ENCODE data around the gene UBE2V1. TPM values are rescaled to one million over a fixed set of nuclear protein-coding genes. Genes with fewer than 3 reads are reported as not detected.

UBE2V1 gene
- total RNA-seq, 1 donor from 2014 or later: 79.8 TPM

DNA sequence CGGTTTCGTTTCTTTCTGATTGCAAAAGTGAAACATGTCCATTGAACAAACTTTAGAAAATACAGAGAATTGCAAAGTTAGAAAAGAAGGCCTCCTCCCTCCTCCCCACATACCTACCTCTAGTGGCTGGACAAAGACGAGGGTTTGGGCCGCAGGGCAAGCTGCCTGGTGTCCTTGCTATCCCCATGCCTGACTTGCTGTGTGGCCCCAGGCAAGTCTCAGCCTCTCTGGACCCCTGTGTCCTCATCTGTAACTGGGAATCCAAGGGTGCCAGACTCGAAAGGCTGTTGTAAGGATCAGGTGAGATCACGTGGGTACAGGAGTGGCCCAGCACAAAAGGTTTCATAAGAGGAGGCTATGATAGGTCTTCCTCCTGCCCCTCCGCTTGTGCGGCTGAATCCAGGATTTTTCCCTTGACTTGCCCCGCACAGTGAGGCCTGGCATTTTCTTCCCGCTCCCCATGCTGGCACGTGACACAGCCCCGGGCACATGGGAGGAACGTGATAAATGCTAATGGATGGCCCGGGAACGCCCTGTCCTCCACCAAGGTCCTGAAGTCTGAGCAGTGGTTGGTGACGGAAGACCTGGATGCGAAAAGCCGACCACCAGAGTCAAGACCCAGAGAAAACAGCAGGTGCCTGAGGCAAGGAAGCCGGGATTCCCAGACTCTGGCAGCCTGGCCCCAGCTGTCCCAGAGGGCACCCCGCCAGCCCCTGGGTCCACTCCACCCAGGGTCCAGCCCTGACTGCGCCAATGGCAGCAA lies 55.8 kb downstream of the UBE2V1 start:
- no peaks in the 10 kb centered on the region for H3K36me3 Mint-ChIP-seq (ENCODE audit: low read depth)
- TF ChIP-seq, protein P1, sequence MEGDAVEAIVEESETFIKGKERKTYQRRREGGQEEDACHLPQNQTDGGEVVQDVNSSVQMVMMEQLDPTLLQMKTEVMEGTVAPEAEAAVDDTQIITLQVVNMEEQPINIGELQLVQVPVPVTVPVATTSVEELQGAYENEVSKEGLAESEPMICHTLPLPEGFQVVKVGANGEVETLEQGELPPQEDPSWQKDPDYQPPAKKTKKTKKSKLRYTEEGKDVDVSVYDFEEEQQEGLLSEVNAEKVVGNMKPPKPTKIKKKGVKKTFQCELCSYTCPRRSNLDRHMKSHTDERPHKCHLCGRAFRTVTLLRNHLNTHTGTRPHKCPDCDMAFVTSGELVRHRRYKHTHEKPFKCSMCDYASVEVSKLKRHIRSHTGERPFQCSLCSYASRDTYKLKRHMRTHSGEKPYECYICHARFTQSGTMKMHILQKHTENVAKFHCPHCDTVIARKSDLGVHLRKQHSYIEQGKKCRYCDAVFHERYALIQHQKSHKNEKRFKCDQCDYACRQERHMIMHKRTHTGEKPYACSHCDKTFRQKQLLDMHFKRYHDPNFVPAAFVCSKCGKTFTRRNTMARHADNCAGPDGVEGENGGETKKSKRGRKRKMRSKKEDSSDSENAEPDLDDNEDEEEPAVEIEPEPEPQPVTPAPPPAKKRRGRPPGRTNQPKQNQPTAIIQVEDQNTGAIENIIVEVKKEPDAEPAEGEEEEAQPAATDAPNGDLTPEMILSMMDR (IDR thresholded peaks at IDR 0.05): no peak
- peaks cover 17% of the 10 kb centered on the region for H3K4me1 Mint-ChIP-seq (ENCODE audit: low read depth)
- H3K27ac Mint-ChIP-seq (ENCODE audit: unreplicated experiment): no peak overlapping the region
- no peak overlapping the region for H3K4me3 Mint-ChIP-seq (ENCODE audit: unreplicated experiment)
- no peak for DNase-seq (ENCODE audit: low spot score)
- no peaks in the 10 kb centered on the region for H3K9me3 Mint-ChIP-seq (ENCODE audit: low read depth)
- no peaks in the 10 kb centered on the region for H3K27me3 Mint-ChIP-seq (ENCODE audit: low read depth)

DNA sequence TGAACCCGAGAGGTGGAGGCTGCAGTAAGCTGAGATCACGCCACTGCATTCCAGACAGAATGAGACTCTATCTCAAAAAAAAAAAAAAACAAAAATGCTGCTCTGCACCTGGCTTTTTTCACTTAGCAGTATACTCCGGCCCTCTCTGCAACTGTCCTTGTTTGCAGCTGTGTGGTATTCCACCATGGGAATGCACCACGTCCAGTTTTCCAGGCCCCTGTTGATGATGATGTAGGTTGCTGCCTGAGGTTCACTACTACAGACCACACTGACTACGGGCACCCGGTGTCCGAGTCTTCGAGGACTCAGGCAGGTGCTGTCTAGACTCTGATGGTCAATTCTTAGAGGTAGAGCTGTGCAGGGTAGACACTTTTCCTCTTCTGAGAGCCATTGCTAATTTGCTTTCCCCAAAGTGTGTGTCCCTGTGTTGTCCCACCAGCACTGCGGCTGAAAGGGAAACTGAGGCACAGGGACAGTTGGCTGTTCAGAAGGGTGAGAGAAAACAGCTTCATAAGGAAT lies 56.5 kb downstream of the UBE2V1 start:
- TF ChIP-seq, protein P1 (IDR thresholded peaks at IDR 0.05): no peak
- no peaks in the 10 kb centered on the region for H3K36me3 Mint-ChIP-seq (ENCODE audit: low read depth)
- no peak overlapping the region for H3K27ac Mint-ChIP-seq (ENCODE audit: unreplicated experiment)
- H3K9me3 Mint-ChIP-seq (ENCODE audit: low read depth): no peaks in the 10 kb centered on the region
- H3K27me3 Mint-ChIP-seq (ENCODE audit: low read depth): no peaks in the 10 kb centered on the region
- no peak for DNase-seq (ENCODE audit: low spot score)
- no peak overlapping the region for H3K4me3 Mint-ChIP-seq (ENCODE audit: unreplicated experiment)
- peaks cover 17% of the 10 kb centered on the region for H3K4me1 Mint-ChIP-seq (ENCODE audit: low read depth)

DNA sequence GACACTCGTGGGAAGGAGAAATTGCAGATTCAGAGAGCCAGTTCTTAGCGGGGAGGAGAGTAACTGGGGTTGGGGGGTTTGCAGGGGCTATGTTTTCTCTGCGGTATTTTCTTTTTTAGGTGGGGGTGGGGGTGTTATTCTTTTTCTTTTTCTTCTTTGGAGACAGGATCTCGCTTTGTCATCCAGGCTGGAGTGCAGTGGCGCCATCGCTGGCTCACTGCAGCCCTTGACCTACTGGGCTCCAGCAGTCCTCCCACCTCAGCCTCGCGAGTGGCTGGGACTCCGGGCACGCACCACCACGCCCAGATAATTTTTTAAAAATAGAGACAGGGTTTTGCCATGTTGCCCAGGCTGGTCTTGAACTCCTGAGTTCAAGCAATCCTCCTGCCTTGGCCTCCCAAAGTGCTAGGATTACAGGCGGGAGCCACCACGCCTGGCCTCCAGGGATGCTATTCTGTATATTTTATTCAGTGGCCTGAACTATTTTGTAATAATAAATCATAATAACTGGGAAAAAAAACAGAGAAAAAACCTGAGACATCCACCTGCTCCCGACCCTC lies 57.3 kb downstream of the UBE2V1 start:
- no peaks in the 10 kb centered on the region for H3K36me3 Mint-ChIP-seq (ENCODE audit: low read depth)
- no peaks in the 10 kb centered on the region for H3K9me3 Mint-ChIP-seq (ENCODE audit: low read depth)
- no peak for DNase-seq (ENCODE audit: low spot score)
- H3K27ac Mint-ChIP-seq (ENCODE audit: unreplicated experiment): peak overlapping the region; percentile 45
- TF ChIP-seq, protein P1 (IDR thresholded peaks at IDR 0.05): peak; percentile 8
- no peaks in the 10 kb centered on the region for H3K27me3 Mint-ChIP-seq (ENCODE audit: low read depth)
- H3K4me1 Mint-ChIP-seq (ENCODE audit: low read depth): peaks cover 17% of the 10 kb centered on the region
- H3K4me3 Mint-ChIP-seq (ENCODE audit: unreplicated experiment): peak overlapping the region; percentile 28

DNA sequence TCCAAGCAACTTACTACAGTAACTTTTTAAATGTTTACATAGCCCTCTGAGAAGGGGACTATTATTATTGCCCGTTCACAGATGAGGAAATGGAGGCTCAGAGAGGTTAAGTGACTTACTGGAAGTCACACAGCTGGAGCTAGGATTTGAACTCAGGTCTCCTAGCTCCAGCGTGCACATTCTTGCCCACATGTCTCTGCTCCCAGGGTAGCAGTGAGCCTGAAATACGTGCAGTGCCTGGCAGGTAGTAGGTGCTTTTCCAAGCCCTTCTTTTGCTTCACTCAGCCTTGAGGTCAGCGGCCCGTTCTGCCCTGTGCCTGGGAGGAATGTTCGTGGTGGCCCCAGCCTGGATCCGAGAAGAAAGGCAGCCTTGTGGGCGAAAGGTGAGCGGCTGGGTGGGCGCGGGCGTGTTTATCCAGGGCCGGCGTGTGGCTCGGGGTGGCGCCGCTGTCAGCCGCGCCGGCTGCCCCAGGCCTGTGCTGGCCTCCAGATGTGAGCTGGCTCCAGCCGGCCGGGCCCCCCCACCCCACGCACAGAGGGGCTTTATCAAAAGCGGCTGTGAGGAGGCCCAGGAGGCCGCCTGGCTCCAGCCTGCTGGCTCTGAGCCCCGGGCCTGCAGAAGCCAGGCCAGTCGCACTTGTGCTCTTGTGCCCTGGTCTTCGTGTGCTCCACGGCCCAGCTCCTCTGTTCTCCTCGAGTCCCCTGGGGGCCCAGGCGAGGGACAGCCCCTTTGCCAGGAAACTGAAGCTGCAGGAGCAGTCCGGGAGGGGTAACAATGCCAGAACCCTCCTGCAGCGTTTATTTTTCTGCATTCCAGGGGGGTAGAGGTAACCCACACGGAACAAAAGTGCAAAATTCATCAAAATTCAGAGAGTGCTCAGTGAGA lies 58.1 kb downstream of the UBE2V1 start:
- peak overlapping the region; percentile 45 for H3K27ac Mint-ChIP-seq (ENCODE audit: unreplicated experiment)
- no peaks in the 10 kb centered on the region for H3K27me3 Mint-ChIP-seq (ENCODE audit: low read depth)
- peak overlapping the region; percentile 28 for H3K4me3 Mint-ChIP-seq (ENCODE audit: unreplicated experiment)
- TF ChIP-seq, protein P1 (IDR thresholded peaks at IDR 0.05): no peak
- no peaks in the 10 kb centered on the region for H3K9me3 Mint-ChIP-seq (ENCODE audit: low read depth)
- no peak for DNase-seq (ENCODE audit: low spot score)
- no peaks in the 10 kb centered on the region for H3K36me3 Mint-ChIP-seq (ENCODE audit: low read depth)
- peaks cover 17% of the 10 kb centered on the region for H3K4me1 Mint-ChIP-seq (ENCODE audit: low read depth)

DNA sequence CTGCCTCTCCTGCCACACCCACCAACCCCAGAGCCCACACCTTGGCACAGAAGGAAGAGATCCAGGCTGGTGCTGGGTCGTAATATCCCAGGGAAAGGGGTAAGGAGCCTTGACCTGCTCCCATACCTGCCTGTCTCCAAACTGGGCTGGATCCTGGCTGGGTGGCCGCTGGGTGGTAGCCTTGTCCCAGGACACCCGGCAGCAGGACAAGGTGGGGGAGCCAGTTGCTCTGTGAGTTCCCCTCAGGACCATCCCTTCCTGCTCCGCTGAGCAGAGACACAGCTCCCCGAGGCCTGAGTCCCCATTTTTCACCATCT lies 58.8 kb downstream of the UBE2V1 start:
- H3K36me3 Mint-ChIP-seq (ENCODE audit: low read depth): no peaks in the 10 kb centered on the region
- no peak for DNase-seq (ENCODE audit: low spot score)
- no peak overlapping the region for H3K27ac Mint-ChIP-seq (ENCODE audit: unreplicated experiment)
- TF ChIP-seq, protein P1 (IDR thresholded peaks at IDR 0.05): no peak
- peaks cover 17% of the 10 kb centered on the region for H3K4me1 Mint-ChIP-seq (ENCODE audit: low read depth)
- no peak overlapping the region for H3K4me3 Mint-ChIP-seq (ENCODE audit: unreplicated experiment)
- H3K9me3 Mint-ChIP-seq (ENCODE audit: low read depth): no peaks in the 10 kb centered on the region
- H3K27me3 Mint-ChIP-seq (ENCODE audit: low read depth): no peaks in the 10 kb centered on the region
